Coronary artery (tissue), 2 donors: ENCODE measurements around the gene MAGI1.
"Not testable (repeated sequence)": the region's sequence is repeated elsewhere in the genome, so short reads cannot be mapped to it uniquely, and the experiment has no call there.

ENCODE experiments used
- DNase-seq: peaks from one replicate; pipeline ENCODE4 v3.0.0-alpha.2; 2017; ENCODE audit warnings: low spot score
- H3K27ac ChIP-seq, 2 donors: fragments of 200-600 bp; sonication (generic); one replicate each; pipeline ENCODE4 v1.5.1; 2016 to 2019
- H3K4me3 ChIP-seq: fragments of 200-600 bp; sonication (generic); 2 replicates; pipeline ENCODE4 v1.5.1; 2016; ENCODE audit warnings: mild to moderate bottlenecking, moderate library complexity
- TF ChIP-seq, protein P1 (sequence below): fragments of 200-600 bp; sonication (generic); IDR thresholded peaks from one replicate; pipeline ENCODE4 v1.5.1; 2019; ENCODE audit warnings: antibody characterized with exemption

The MAGI1 gene

DNA sequence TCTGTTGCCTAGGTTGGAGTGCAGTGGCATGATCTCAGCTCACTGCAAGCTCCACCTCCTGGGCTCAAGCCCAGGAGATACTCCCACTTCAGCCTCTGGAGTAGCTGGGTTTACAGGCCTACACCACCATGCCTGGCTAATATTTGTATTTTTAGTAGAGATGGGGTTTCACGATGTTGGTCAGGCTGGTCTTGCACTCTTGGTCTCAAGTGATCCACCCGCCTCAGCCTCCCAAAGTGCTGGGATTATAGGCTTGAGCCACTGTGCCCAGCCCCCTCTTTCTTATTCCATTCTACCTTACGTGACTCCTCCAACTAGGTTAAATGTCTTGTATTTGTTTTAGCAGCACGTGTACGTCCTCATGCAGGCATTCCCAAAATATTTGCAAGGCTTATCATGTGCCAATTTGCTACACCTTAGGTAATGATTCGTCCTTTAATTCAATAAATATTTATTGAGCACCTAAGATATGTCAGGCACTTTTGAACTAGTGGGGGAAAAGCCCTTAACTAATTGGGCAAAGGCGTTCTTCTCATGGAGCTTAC lies 14.9 kb upstream of the MAGI1 start:
- DNase-seq: no peak
- Histone ChIP-seq H3K4me3 (no peak overlapping the region), H3K27ac (peak overlapping the region; percentile 59 to 70)
- TF ChIP-seq, protein P1, sequence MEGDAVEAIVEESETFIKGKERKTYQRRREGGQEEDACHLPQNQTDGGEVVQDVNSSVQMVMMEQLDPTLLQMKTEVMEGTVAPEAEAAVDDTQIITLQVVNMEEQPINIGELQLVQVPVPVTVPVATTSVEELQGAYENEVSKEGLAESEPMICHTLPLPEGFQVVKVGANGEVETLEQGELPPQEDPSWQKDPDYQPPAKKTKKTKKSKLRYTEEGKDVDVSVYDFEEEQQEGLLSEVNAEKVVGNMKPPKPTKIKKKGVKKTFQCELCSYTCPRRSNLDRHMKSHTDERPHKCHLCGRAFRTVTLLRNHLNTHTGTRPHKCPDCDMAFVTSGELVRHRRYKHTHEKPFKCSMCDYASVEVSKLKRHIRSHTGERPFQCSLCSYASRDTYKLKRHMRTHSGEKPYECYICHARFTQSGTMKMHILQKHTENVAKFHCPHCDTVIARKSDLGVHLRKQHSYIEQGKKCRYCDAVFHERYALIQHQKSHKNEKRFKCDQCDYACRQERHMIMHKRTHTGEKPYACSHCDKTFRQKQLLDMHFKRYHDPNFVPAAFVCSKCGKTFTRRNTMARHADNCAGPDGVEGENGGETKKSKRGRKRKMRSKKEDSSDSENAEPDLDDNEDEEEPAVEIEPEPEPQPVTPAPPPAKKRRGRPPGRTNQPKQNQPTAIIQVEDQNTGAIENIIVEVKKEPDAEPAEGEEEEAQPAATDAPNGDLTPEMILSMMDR: no peak

DNA sequence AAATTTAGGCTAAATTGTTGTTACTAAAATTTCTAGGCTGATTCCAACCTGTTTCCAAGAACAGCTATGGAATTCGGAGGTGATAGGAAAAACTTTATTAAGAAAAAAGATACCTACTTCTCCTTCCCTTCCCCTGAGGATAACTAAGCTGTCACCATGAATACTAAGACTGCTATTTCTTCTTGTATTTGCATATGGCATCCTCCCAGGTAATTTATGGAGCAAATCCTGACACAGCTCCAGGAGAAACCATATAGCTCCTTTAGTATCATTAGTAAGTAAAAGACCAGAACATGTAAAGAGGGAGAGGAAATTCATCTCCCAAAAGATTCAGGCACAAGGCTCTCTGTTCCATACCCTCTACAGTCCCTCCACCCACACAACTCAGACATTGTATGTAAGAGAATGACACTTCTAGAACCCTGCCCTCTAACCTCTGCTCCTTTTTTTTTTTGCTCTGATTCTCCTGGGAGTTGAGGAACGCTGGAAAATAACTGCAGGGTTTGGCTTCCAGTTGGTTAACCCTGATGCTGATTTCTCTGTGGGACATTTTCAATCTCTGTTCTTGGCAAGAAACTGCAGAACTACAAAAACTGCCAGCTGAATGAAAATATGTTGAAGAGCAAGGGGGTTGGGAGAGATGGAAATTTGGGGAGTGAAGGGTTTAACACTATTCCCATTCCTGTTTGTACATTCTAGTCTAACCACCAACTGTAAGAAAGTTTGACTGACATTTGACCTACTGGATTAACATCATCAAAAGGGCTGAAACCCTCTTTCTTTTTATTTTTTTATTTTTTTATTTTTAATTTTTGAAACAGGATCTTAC lies 14.2 kb upstream of the MAGI1 start:
- Histone ChIP-seq H3K27ac (peak overlapping the region; percentile 59 to 70), H3K4me3 (no peak overlapping the region)
- TF ChIP-seq, protein P1: no peak
- DNase-seq: no peak

DNA sequence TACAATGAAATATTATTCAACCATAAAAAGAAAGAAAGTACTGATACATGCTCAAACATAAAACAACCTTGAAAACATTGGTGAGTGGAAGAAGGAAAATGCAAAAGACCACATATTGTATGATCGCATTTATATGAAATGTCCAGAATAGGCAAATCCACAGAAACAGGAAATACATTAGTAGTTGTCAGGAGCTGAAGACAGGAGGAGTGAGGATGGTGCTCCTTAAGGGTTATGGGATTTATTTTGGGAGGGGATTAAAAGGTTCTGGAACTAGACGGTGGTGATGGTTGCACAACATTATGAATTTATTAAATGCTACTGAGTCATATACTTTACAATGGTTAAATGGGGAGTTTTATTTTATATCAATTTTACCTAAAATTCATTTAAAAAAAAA lies 12.1 kb upstream of the MAGI1 start:
- no peak overlapping the region for H3K27ac ChIP-seq
- no peak for DNase-seq
- no peak overlapping the region for H3K4me3 ChIP-seq
- TF ChIP-seq, protein P1: no peak

DNA sequence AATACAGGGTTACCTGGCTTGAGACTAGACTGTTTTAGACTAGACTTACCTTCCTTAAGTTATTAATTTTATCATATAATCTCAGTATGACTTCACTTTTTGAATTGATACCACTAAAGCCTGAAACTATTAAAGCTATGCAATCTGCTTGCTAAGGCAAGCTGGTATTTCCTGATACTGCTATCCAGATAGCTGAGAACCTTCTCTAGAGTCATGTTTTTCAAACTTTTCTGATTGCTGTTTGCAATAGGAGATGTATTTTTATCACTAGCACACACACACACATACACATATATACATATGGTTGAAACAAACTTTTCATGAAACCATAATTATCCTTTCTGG lies 9.3 kb upstream of the MAGI1 start:
- TF ChIP-seq, protein P1: no peak
- DNase-seq: no peak
- Histone ChIP-seq H3K27ac (peak overlapping the region; percentile 5 to 67), H3K4me3 (no peak overlapping the region)

DNA sequence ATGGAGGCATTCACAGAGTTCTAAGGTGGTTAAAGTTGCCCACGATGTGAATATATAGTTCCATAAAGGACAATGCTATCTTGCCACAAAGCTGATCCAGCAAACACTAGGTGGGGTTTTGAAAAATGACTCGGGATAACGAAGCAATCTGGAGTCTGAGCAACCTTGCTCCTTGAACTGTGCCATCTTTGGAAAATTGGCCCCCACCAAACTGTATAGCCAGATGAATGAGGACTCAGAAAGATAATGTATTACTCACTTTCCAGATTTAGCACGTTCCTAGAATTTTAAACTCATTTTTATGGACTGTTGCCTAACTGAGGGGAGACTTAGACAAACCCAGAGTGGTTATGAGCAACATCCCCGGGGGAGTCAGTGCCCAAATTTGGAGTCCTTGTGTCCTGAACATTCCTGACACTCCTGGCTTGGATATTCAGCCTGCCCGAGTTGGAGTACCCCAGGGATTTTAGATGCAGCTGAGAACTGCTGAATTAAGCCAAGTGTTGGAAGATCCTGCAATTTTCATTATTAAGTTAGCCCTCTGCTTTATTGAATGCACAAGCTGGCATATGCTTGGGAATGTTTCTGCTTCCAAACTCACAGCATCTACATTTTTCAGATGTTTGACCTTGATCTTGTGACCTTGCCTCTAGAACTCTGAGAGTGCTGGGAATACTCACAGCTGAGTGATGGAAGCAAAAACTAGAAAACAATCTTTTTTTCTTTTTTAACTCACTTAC lies 8.8 kb upstream of the MAGI1 start:
- Histone ChIP-seq H3K4me3 (peak overlapping the region; percentile 32), H3K27ac (peak overlapping the region; percentile 5 to 67)
- TF ChIP-seq, protein P1: no peak
- peak; percentile 84 for DNase-seq

DNA sequence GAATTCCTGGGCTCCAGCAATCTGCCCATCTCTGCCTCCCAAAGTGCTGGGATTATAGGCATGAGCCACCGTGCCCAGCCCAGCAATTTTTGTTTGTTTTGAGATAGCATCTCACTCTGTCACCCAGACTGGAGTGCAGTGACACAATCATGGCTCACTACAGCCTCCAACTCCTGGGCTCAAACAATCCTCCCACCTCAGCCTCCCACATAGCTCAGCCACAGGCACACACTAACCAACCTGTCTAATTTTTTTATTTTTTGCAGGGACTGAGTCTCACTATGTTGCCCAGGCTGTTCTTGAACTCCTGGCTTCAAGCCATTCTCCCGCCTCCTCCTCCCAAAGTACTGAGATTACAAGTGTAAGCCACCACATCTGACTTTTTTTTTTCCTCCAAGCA lies 7.6 kb upstream of the MAGI1 start:
- not testable (repeated sequence) for H3K4me3 ChIP-seq, DNase-seq
- peak overlapping the region in 1 of 2 donors; percentile 49 for H3K27ac ChIP-seq

DNA sequence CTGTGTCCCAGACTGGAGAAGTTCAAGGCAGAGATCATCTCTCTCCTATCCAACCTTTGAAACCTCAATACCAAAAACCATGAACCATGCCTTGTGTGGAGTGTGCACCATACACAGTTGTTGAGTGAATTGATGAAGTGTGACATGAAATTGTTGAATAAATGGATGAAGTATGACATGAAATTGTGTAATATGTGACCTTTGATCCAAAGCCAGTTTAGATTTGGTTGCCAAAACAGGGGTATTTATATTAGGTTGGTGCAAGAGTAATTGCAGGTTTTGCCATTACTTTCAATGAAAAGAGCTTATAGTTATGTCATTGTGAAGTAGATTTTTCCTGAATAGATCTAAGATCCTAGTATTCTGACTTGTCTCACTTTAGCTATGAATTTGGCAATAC lies 3.1 kb upstream of the MAGI1 start:
- no peak overlapping the region for H3K27ac ChIP-seq
- TF ChIP-seq, protein P1: no peak
- DNase-seq: no peak
- H3K4me3 ChIP-seq: no peak overlapping the region
